CD14-positive monocyte (primary cell): ENCODE measurements around the gene SMIM35. TPM values are rescaled to one million over a fixed set of nuclear protein-coding genes. Genes with fewer than 3 reads are reported as not detected.
A peak's percentile ranks its signal among the peaks of the same experiment; 100 is the strongest.

Experiments
- DNase-seq, 3 donors: peaks; one replicate each; pipeline ENCODE4 v3.0.0-alpha.2; 2011 to 2022
- H2AFZ ChIP-seq: 2 replicates; pipeline ENCODE4 v1.6.0; 2012; ENCODE audit warnings: mild to moderate bottlenecking, low read depth, low read length, inconsistent platforms; ENCODE audit not compliant: insufficient read depth, poor library complexity, severe bottlenecking
- H3K27ac ChIP-seq, 2 donors: 1 replicate in 1 of 2; 2 replicates in 1 of 2; pipeline ENCODE4 v1.5.1; 2012 to 2013; ENCODE audit warnings: low read length in 2 of 2, control low read depth in 1 of 2, inconsistent platforms in 1 of 2, low read depth in 1 of 2, mild to moderate bottlenecking in 1 of 2
- H3K27me3 ChIP-seq, 2 donors: one replicate each; pipeline versions ENCODE4 v1.6.0 to v1.6.1; 2011 to 2013; ENCODE audit warnings: low read length in 2 of 2; ENCODE audit not compliant: control insufficient read depth in 2 of 2, insufficient read depth in 2 of 2
- H3K36me3 ChIP-seq, 2 donors: replicated peaks in 1 of 2; 1 replicate in 1 of 2; 2 replicates in 1 of 2; pipeline versions ENCODE4 v1.5.1 to v1.6.1; 2012 to 2013; ENCODE audit warnings: low read length in 2 of 2, control low read depth in 1 of 2, inconsistent platforms in 1 of 2, mild to moderate bottlenecking in 1 of 2; ENCODE audit not compliant: insufficient read depth in 2 of 2, control insufficient read depth in 1 of 2
- H3K4me1 ChIP-seq, 2 donors: 1 replicate in 1 of 2; 2 replicates in 1 of 2; pipeline versions ENCODE4 v1.5.1 to v1.6.1; 2012 to 2013; ENCODE audit warnings: low read length in 2 of 2, control low read depth in 1 of 2, inconsistent platforms in 1 of 2, mild to moderate bottlenecking in 1 of 2, moderate library complexity in 1 of 2; ENCODE audit not compliant: insufficient read depth in 2 of 2, control insufficient read depth in 1 of 2
- H3K4me2 ChIP-seq: replicated peaks from 2 replicates; pipeline ENCODE3; 2012; ENCODE audit warnings: low read length, moderate library complexity, mild to moderate bottlenecking; ENCODE audit not compliant: poor library complexity, severe bottlenecking; ENCODE audit errors: extremely low read depth
- H3K4me3 ChIP-seq, 3 experiments: fragments of 200-600 bp in 1 of 3; sonication (generic) in 1 of 3; replicated peaks in 1 of 3; 1 replicate in 2 of 3; 2 replicates in 1 of 3; pipeline ENCODE4 v1.5.1; 2011 to 2013; ENCODE audit warnings: low read length in 3 of 3, mild to moderate bottlenecking in 3 of 3, control low read depth in 2 of 3, low read depth in 2 of 3, inconsistent platforms in 1 of 3, moderate library complexity in 1 of 3
- H3K79me2 ChIP-seq: 2 replicates; pipeline ENCODE4 v1.6.0; 2012; ENCODE audit warnings: mild to moderate bottlenecking, control low read depth, inconsistent platforms, low read length, moderate library complexity; ENCODE audit not compliant: insufficient read depth
- H3K9ac ChIP-seq: 2 replicates; pipeline ENCODE4 v1.6.0; 2017; ENCODE audit warnings: low read length, mild to moderate bottlenecking; ENCODE audit not compliant: insufficient read depth, poor library complexity, severe bottlenecking
- H3K9me3 ChIP-seq, 2 donors: replicated peaks in 1 of 2; 1 replicate in 1 of 2; 2 replicates in 1 of 2; pipeline versions ENCODE4 v1.5.1 to v1.6.1; 2012 to 2013; ENCODE audit warnings: low read length in 2 of 2, control low read depth in 1 of 2; ENCODE audit not compliant: control insufficient read depth in 1 of 2, insufficient read depth in 1 of 2
- H4K20me1 ChIP-seq: 2 replicates; pipeline ENCODE4 v1.6.0; 2012; ENCODE audit warnings: mild to moderate bottlenecking, low read length, control low read depth, moderate library complexity; ENCODE audit not compliant: insufficient read depth
- H3K27ac Mint-ChIP-seq, 7 donors: one replicate each; pipeline ENCODE4 v1.8.0; 2020; ENCODE audit warnings: mild to moderate bottlenecking in 7 of 7, mixed read lengths in 7 of 7, moderate library complexity in 6 of 7, inconsistent platforms in 2 of 7
- H3K27me3 Mint-ChIP-seq, 3 donors: one replicate each; pipeline ENCODE4 v1.8.0; 2021 to 2022; ENCODE audit warnings: low read depth in 3 of 3, mild to moderate bottlenecking in 3 of 3, mixed read lengths in 3 of 3, moderate library complexity in 3 of 3, inconsistent platforms in 1 of 3
- H3K36me3 Mint-ChIP-seq, 2 donors: one replicate each; pipeline ENCODE4 v1.8.0; 2020; ENCODE audit warnings: mixed read lengths in 2 of 2, inconsistent platforms in 1 of 2, mild to moderate bottlenecking in 1 of 2
- H3K4me1 Mint-ChIP-seq: one replicate; pipeline ENCODE4 v1.8.0; 2020; ENCODE audit warnings: mild to moderate bottlenecking, mixed read lengths
- H3K4me3 Mint-ChIP-seq, 2 donors: one replicate each; pipeline ENCODE4 v1.8.0; 2020; ENCODE audit warnings: mild to moderate bottlenecking in 2 of 2, mixed read lengths in 2 of 2, moderate library complexity in 1 of 2
- H3K9me3 Mint-ChIP-seq, 7 donors: one replicate each; pipeline ENCODE4 v1.8.0; 2020 to 2022; ENCODE audit warnings: mixed read lengths in 7 of 7, mild to moderate bottlenecking in 6 of 7, moderate library complexity in 6 of 7, inconsistent platforms in 2 of 7
- CTCF ChIP-seq: fragments of 200-600 bp; IDR thresholded peaks from one replicate; pipeline ENCODE4 v1.8.0; 2022; ENCODE audit warnings: antibody characterized with exemption, mild to moderate bottlenecking
- WGBS: methylation state at CpG from one replicate; pipeline ENCODE4 v1.1.5; 2013; ENCODE audit warnings: missing lambda C conversion rate; ENCODE audit not compliant: insufficient coverage; 5-methylcytosine and 5-hydroxymethylcytosine counted together
- intact Hi-C, 2 donors: fragments of 100-400 bp; cut with micrococcal nuclease; formaldehyde crosslinking; loops; one replicate each; pipeline versions ENCODE4 v1.15.0 to v1.15.1; 2023
- polyA plus RNA-seq, 3 donors: library from polyadenylated mRNA; depleted of rRNA in 1 of 3; unstranded in 2 of 3; stranded (reverse) in 1 of 3; fragments of 300-500 nt in 2 of 3; fragments of >200 nt in 1 of 3; fragmentation: Illumina TruSeq in 2 of 3; gene quantifications; 1 replicate in 2 of 3; 2 replicates in 1 of 3; pipeline ENCODE4 v1.2.3, GENCODE V29; 2012 to 2021

SMIM35 gene
- polyA plus RNA-seq, 3 donors: 0.05 to 0.29 (median 0.11) TPM

GRCh38 chr11:118058311-118059245 is 28.2 kb downstream of the SMIM35 start:
- H3K27me3 ChIP-seq: no peaks in the 10 kb centered on the region
- no peaks in the 10 kb centered on the region for H4K20me1 ChIP-seq
- DNase-seq: peak in 1 of 3 donors; percentile 22
- Mint-ChIP-seq H3K27me3 (peaks cover 8 to 25% (median 10%) of the 10 kb centered on the region in 3 donors), H3K9me3 (peaks cover 0 to 1% (median 0%) of the 10 kb centered on the region in 7 donors), H3K36me3 (peaks cover 0 to 2% of the 10 kb centered on the region in 2 donors), H3K4me3 (peak overlapping the region in 1 of 2 donors; percentile 4), H3K27ac (peak overlapping the region in 1 of 7 donors; percentile 32), H3K4me1 (peaks cover 32% of the 10 kb centered on the region)
- peaks cover under 1 to 7% of the 10 kb centered on the region in 2 donors for H3K4me1 ChIP-seq
- intact Hi-C loops: loop anchor here in 1 of 2 donors (10.0 kb wide), 1 partner anchor 64 kb away; no protein-coding TSS in a partner anchor
- no peaks in the 10 kb centered on the region for H3K36me3 ChIP-seq
- no peak overlapping the region for H3K4me3 ChIP-seq
- H3K79me2 ChIP-seq: no peaks in the 10 kb centered on the region
- no peak overlapping the region for H2AFZ ChIP-seq
- no peak overlapping the region for H3K4me2 ChIP-seq
- H3K27ac ChIP-seq: no peak overlapping the region
- 67% methylated on average over 15 of the region's 20 CpGs for WGBS
- no peak for TF ChIP-seq CTCF
- no peak overlapping the region for H3K9ac ChIP-seq
- H3K9me3 ChIP-seq: no peaks in the 10 kb centered on the region

GRCh38 chr11:118057251-118058145 is 29.3 kb downstream of the SMIM35 start:
- Histone ChIP-seq H3K36me3 (no peaks in the 10 kb centered on the region), H3K4me1 (peaks cover 10 to 13% of the 10 kb centered on the region in 2 donors), H3K27ac (no peak overlapping the region), H3K79me2 (no peaks in the 10 kb centered on the region), H3K9me3 (no peaks in the 10 kb centered on the region), H3K9ac (no peak overlapping the region), H3K4me3 (no peak overlapping the region), H2AFZ (no peak overlapping the region), H4K20me1 (no peaks in the 10 kb centered on the region), H3K4me2 (no peak overlapping the region), H3K27me3 (no peaks in the 10 kb centered on the region)
- Mint-ChIP-seq H3K9me3 (peaks cover 0 to 1% (median 0%) of the 10 kb centered on the region in 7 donors), H3K27me3 (peaks cover 8 to 26% (median 10%) of the 10 kb centered on the region in 3 donors), H3K4me1 (peaks cover 38% of the 10 kb centered on the region), H3K4me3 (peak overlapping the region; percentile 7 to 64), H3K36me3 (peaks cover 0 to 2% of the 10 kb centered on the region in 2 donors), H3K27ac (peak overlapping the region in 1 of 7 donors; percentile 6)
- intact Hi-C loops: loop anchor here in 1 of 2 donors (10.0 kb wide), 1 partner anchor 63 kb away; no protein-coding TSS in a partner anchor
- no peak for DNase-seq
- TF ChIP-seq CTCF: no peak
- WGBS: 92% methylated on average over 9 of the region's 14 CpGs
